Smooth muscle cell (in vitro differentiated cells): Measurements from ENCODE around the gene GALR2. TPM values are rescaled to one million over a fixed set of nuclear protein-coding genes. Genes with fewer than 3 reads are reported as not detected.

ENCODE experiments used
- DNase-seq: peaks from one replicate; lab custom pipeline; 2025; ENCODE audit not compliant: unreplicated experiment; lab: John Stamatoyannopoulos, UW
- H2AFZ ChIP-seq: fragments of 200-600 bp; sonication (generic); 2 replicates; pipeline ENCODE4 v1.6.0; 2016; ENCODE audit warnings: antibody characterized with exemption, low read depth, mild to moderate bottlenecking
- H3F3A ChIP-seq: fragments of 200-600 bp; sonication (generic); 2 replicates; pipeline ENCODE4 v1.6.0; 2017; ENCODE audit warnings: antibody characterized with exemption, low read depth
- H3K27ac ChIP-seq: fragments of 200-600 bp; sonication (generic); 2 replicates; pipeline ENCODE4 v1.5.1; 2016; ENCODE audit warnings: low read depth, mild to moderate bottlenecking
- H3K27me3 ChIP-seq: fragments of 200-600 bp; sonication (generic); 2 replicates; pipeline ENCODE4 v1.6.1; 2016; ENCODE audit warnings: low read depth, mild to moderate bottlenecking
- H3K36me3 ChIP-seq: fragments of 200-600 bp; sonication (generic); 2 replicates; pipeline ENCODE4 v1.5.1; 2016; ENCODE audit warnings: low read depth
- H3K4me1 ChIP-seq: fragments of 200-600 bp; sonication (generic); 2 replicates; pipeline ENCODE4 v1.5.1; 2016; ENCODE audit warnings: low read depth
- H3K4me2 ChIP-seq: fragments of 200-600 bp; sonication (generic); 2 replicates; pipeline ENCODE4 v1.6.0; 2016; ENCODE audit warnings: mild to moderate bottlenecking
- H3K4me3 ChIP-seq: fragments of 200-600 bp; sonication (generic); 2 replicates; pipeline ENCODE4 v1.5.1; 2016; ENCODE audit warnings: mild to moderate bottlenecking
- H3K79me2 ChIP-seq: fragments of 200-600 bp; sonication (generic); 2 replicates; pipeline ENCODE4 v1.6.0; 2016; ENCODE audit warnings: low read depth, mild to moderate bottlenecking
- H3K9ac ChIP-seq: fragments of 200-600 bp; sonication (generic); 2 replicates; pipeline ENCODE4 v1.6.0; 2016; ENCODE audit warnings: low read depth
- H3K9me3 ChIP-seq: fragments of 200-600 bp; sonication (generic); replicated peaks from 2 replicates; pipeline ENCODE4 v1.5.1; 2016; ENCODE audit warnings: low read depth
- H4K20me1 ChIP-seq: fragments of 200-600 bp; sonication (generic); 2 replicates; pipeline ENCODE4 v1.6.0; 2016; ENCODE audit warnings: low read depth
- WGBS: methylation state at CpG from one replicate; pipeline ENCODE4 v1.1.7; 2016; ENCODE audit warnings: low lambda C conversion rate; 5-methylcytosine and 5-hydroxymethylcytosine counted together
- polyA plus RNA-seq: library from polyadenylated mRNA; unstranded; fragments of >200 nt; fragmentation: Nextera tagmentation; extraction: Ambion mirVana; gene quantifications from 2 replicates; pipeline ENCODE4 v1.2.1, GENCODE V29; 2016
- total RNA-seq: library from RNA; depleted of rRNA; stranded (reverse); fragments of >200 nt; gene quantifications from 2 replicates; pipeline ENCODE4 v1.2.3, GENCODE V29; 2014
- TF ChIP-seq, protein P1 (sequence below): fragments of 200-600 bp; sonication (generic); IDR thresholded peaks from 2 replicates; pipeline ENCODE4 v1.5.1; 2017; ENCODE audit warnings: borderline replicate concordance, mild to moderate bottlenecking, antibody characterized with exemption; ENCODE audit not compliant: insufficient read depth, poor library complexity, severe bottlenecking

The GALR2 gene
- total and polyA plus RNA-seq, 2 experiments from 2014 or later = not detected

DNA sequence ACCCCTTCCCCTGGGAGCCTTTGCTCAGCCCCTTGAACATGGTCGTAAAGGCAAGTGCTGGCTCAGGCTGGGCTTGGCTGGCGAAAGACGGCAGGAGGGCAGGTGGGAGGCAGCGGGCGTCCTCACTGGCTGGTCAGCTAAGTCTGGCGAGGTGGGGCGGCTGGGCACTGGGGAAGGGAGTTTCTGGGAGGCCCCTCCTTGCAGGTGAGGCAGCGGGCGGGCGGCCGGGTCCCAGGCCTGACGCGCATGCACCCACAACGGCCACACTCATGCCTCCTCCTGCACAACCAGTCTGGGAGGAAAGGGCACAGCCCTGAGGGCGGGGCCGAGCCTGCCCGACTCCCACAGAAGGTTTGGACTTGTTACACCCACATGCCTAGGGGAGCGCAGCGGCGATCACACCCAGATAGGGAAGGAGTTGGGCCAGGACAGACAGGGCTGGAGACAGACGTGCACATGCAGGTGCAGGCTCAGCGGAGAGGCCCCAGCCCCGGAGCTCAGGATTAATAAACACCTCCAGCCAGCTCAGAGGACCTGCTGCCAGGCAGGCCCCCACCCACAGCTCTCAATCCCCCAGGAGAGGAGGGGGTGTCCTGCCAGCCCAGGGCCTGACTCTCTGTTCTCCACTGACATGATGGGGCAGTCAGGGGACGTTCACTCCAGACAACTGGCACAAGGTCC, 47.3 kb upstream of the GALR2 start, which contains the start of gene EVPL:
Gene EVPL (minus strand): TSS at position 148 of the 681 bp plus-strand sequence. CDS start 108 bp downstream, at position 40.
- no peaks in the 10 kb centered on the region for H3K79me2 ChIP-seq
- H3K4me2 ChIP-seq = no peak within 1 kb of the TSS
- no peak for DNase-seq
- H3K27ac ChIP-seq = no peak within 1 kb of the TSS
- H3K27me3 ChIP-seq = no peaks in the 10 kb centered on the region
- no peak within 1 kb of the TSS for H3K9ac ChIP-seq
- no peaks in the 10 kb centered on the region for H3K36me3 ChIP-seq
- TF ChIP-seq, protein P1, sequence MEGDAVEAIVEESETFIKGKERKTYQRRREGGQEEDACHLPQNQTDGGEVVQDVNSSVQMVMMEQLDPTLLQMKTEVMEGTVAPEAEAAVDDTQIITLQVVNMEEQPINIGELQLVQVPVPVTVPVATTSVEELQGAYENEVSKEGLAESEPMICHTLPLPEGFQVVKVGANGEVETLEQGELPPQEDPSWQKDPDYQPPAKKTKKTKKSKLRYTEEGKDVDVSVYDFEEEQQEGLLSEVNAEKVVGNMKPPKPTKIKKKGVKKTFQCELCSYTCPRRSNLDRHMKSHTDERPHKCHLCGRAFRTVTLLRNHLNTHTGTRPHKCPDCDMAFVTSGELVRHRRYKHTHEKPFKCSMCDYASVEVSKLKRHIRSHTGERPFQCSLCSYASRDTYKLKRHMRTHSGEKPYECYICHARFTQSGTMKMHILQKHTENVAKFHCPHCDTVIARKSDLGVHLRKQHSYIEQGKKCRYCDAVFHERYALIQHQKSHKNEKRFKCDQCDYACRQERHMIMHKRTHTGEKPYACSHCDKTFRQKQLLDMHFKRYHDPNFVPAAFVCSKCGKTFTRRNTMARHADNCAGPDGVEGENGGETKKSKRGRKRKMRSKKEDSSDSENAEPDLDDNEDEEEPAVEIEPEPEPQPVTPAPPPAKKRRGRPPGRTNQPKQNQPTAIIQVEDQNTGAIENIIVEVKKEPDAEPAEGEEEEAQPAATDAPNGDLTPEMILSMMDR = no peak
- H3K4me3 ChIP-seq = no peak within 1 kb of the TSS
- H4K20me1 ChIP-seq = no peaks in the 10 kb centered on the region
- 83% methylated on average over 20 of the region's 24 CpGs for WGBS
- H3F3A ChIP-seq = no peaks in the 10 kb centered on the region
- peaks cover 4% of the 10 kb centered on the region for H3K4me1 ChIP-seq
- H3K9me3 ChIP-seq = no peaks in the 10 kb centered on the region
- H2AFZ ChIP-seq = no peak within 1 kb of the TSS

- no peak overlapping the region for H2AFZ ChIP-seq
- no peak overlapping the region for H3K4me3 ChIP-seq
- H3K4me1 ChIP-seq = peaks cover 9% of the 10 kb centered on the region
- no peak for DNase-seq
- no peak overlapping the region for H3K27ac ChIP-seq
- 95% methylated on average over 17 of the region's 20 CpGs for WGBS
- TF ChIP-seq, protein P1 = no peak
- no peaks in the 10 kb centered on the region for H3F3A ChIP-seq
- H3K27me3 ChIP-seq = no peaks in the 10 kb centered on the region
- no peaks in the 10 kb centered on the region for H4K20me1 ChIP-seq
- H3K79me2 ChIP-seq = no peaks in the 10 kb centered on the region
- no peak overlapping the region for H3K9ac ChIP-seq
- no peaks in the 10 kb centered on the region for H3K9me3 ChIP-seq
- H3K36me3 ChIP-seq = no peaks in the 10 kb centered on the region
- H3K4me2 ChIP-seq = no peak overlapping the region
Observed at GRCh38 chr17:76032073-76032779, 42.4 kb upstream of the GALR2 start.

DNA sequence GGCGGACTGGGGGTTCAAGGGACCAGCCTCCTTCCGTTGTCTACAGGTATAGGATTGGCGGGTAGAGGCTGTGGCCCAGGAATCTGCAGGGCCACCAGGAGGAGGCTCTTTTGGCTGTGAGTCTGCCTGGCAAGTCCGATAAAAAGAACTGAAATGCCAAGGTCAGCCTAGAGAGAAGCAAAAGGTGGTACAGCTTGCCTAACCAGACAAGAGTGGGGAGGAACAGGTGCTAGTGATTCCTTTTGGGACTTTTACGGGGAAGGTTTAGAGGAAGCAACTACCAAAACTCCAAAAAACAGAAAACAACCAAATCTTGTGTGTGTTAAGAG, 41.8 kb upstream of the GALR2 start:
- no peaks in the 10 kb centered on the region for H3K36me3 ChIP-seq
- peaks cover 14% of the 10 kb centered on the region for H3K4me1 ChIP-seq
- no peak overlapping the region for H3K9ac ChIP-seq
- H3K9me3 ChIP-seq = no peaks in the 10 kb centered on the region
- no peak for DNase-seq
- no peak overlapping the region for H2AFZ ChIP-seq
- no peak overlapping the region for H3K27ac ChIP-seq
- no peaks in the 10 kb centered on the region for H3F3A ChIP-seq
- no peak overlapping the region for H3K4me3 ChIP-seq
- H3K4me2 ChIP-seq = no peak overlapping the region
- TF ChIP-seq, protein P1 = no peak
- H3K79me2 ChIP-seq = no peaks in the 10 kb centered on the region
- 94% methylated on average over 5 of the region's 5 CpGs for WGBS
- no peaks in the 10 kb centered on the region for H3K27me3 ChIP-seq
- H4K20me1 ChIP-seq = no peaks in the 10 kb centered on the region
